Adrenal gland (tissue), 5 donors: Measurements from ENCODE around the gene ZCCHC9.

Experiments
- POLR2A ChIP-seq, 2 donors: fragments of 450-650 bp; IDR thresholded peaks; one replicate each; pipeline ENCODE4 v1.6.1; 2017; ENCODE audit warnings: antibody characterized with exemption in 2 of 2, mild to moderate bottlenecking in 2 of 2, moderate library complexity in 1 of 2
- TF ChIP-seq, protein P1 (sequence below), 6 experiments: fragments of 450-650 bp in 4 of 6; fragments of 200-600 bp in 2 of 6; sonication (generic) in 1 of 6; IDR thresholded peaks; 1 replicate in 5 of 6; 2 replicates in 1 of 6; pipeline versions ENCODE4 v1.5.1 to v1.8.0; 2016 to 2021; ENCODE audit warnings: antibody characterized with exemption in 6 of 6, mild to moderate bottlenecking in 2 of 6, moderate library complexity in 1 of 6
- donor health status: DM: no; HTN: no; CAD: no.

DNA sequence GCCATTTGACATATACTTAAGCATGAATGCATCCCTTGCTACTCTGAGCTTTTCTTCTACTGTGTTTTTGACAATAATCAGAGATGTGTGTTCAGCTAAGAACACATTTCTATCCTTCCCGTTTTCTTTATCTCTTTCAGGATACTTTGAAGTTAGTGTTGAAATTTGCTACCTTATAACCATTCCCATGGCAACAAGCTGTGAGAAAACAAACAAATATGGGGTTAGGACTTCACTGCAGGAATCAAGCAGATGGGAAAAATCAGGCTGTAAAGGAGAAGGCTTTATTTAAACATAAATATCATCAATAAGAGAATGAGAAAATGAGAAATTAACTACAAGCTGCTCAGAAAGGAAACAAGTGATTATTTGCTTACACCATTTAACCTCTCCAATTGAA, 35.2 kb downstream of the ZCCHC9 start:
- TF ChIP-seq, protein P1, sequence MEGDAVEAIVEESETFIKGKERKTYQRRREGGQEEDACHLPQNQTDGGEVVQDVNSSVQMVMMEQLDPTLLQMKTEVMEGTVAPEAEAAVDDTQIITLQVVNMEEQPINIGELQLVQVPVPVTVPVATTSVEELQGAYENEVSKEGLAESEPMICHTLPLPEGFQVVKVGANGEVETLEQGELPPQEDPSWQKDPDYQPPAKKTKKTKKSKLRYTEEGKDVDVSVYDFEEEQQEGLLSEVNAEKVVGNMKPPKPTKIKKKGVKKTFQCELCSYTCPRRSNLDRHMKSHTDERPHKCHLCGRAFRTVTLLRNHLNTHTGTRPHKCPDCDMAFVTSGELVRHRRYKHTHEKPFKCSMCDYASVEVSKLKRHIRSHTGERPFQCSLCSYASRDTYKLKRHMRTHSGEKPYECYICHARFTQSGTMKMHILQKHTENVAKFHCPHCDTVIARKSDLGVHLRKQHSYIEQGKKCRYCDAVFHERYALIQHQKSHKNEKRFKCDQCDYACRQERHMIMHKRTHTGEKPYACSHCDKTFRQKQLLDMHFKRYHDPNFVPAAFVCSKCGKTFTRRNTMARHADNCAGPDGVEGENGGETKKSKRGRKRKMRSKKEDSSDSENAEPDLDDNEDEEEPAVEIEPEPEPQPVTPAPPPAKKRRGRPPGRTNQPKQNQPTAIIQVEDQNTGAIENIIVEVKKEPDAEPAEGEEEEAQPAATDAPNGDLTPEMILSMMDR (IDR thresholded peaks at IDR 0.05): no peak
- TF ChIP-seq POLR2A (IDR thresholded peaks at IDR 0.05): no peak
